ENCODE data around the gene CCNI.
"Not testable (repeated sequence)": the region's sequence is repeated elsewhere in the genome, so short reads cannot be mapped to it uniquely, and the experiment has no call there.

The CCNI gene

GRCh38 chr4:77075869-77076799 is at the start of gene CCNI:
Gene CCNI, minus strand, starts transcription at chr4:77075989. Its CDS starts 9,627 bp downstream, at chr4:77066362.
- peak; percentile 79 to 90 for DNase-seq

GRCh38 chr4:77124576-77124975 is 48.8 kb upstream of the CCNI start:
- DNase-seq, result no peak

- DNase-seq, result no peak
These were observed 47.6 kb upstream of the CCNI start for GRCh38 chr4:77123411-77123810.

- no peak for DNase-seq
These were observed 46.9 kb upstream of the CCNI start for GRCh38 chr4:77122656-77123055.

GRCh38 chr4:77121736-77122240 is 46.0 kb upstream of the CCNI start:
- DNase-seq, result no peak

- no peak for DNase-seq
These were observed 45.2 kb upstream of the CCNI start for GRCh38 chr4:77120886-77121508.

- no peak for DNase-seq
These were observed 41.9 kb upstream of the CCNI start for GRCh38 chr4:77117721-77118120.

GRCh38 chr4:77113069-77113468 is 37.3 kb upstream of the CCNI start:
- no peak for DNase-seq

GRCh38 chr4:77110730-77111129 is 34.9 kb upstream of the CCNI start:
- DNase-seq, result no peak

GRCh38 chr4:77104791-77105540 is 29.2 kb upstream of the CCNI start:
- DNase-seq, result peak in 1 of 2 experiments; percentile 48

- DNase-seq, result no peak
These were observed 28.6 kb upstream of the CCNI start for GRCh38 chr4:77104388-77104787.

- DNase-seq, result no peak
These were observed 24.4 kb upstream of the CCNI start for GRCh38 chr4:77100234-77100633.

- DNase-seq, result no peak
These were observed 21.8 kb upstream of the CCNI start for GRCh38 chr4:77097611-77098010.

GRCh38 chr4:77095101-77095821 is 19.5 kb upstream of the CCNI start:
- peak in 1 of 2 experiments; percentile 49 for DNase-seq

GRCh38 chr4:77094496-77094895 is 18.7 kb upstream of the CCNI start:
- DNase-seq, result no peak

- DNase-seq, result no peak
These were observed 17.6 kb upstream of the CCNI start for GRCh38 chr4:77093401-77093800.

GRCh38 chr4:77092975-77093374 is 17.2 kb upstream of the CCNI start:
- DNase-seq, result no peak

- DNase-seq, result no peak
These were observed 14.1 kb upstream of the CCNI start for GRCh38 chr4:77089866-77090265.

- DNase-seq, result not testable (repeated sequence)
These were observed 11.2 kb upstream of the CCNI start for GRCh38 chr4:77087027-77087426.

- DNase-seq, result no peak
These were observed 8.3 kb upstream of the CCNI start for GRCh38 chr4:77084019-77084639.

GRCh38 chr4:77082886-77083608 is 7.3 kb upstream of the CCNI start:
- no peak for DNase-seq

All from NCI-H524 (cell line).